Activated T-helper 1 cell treated with anti-CD3 and anti-CD28 coated beads, Interleukin-12 subunit alpha, Interleukin-12 subunit beta, Interleukin-2, Interleukin-4 antibody, amounts not matched to agents 30 ng/mL and 10 ng/mL and 1 ng/mL, durations not matched to agents 14 hours and 24 hours and 36 hours (primary cell): ENCODE measurements around the gene TMC1. TPM values are rescaled to one million over a fixed set of nuclear protein-coding genes. Genes with fewer than 3 reads are reported as not detected.

ENCODE experiments used
- DNase-seq: peaks from one replicate; pipeline ENCODE4 v3.0.0; 2021; ENCODE audit warnings: low spot score
- H3K27ac Mint-ChIP-seq: one replicate; pipeline ENCODE4 v1.8.0; 2021; ENCODE audit warnings: mild to moderate bottlenecking, mixed read lengths
- H3K27me3 Mint-ChIP-seq: one replicate; pipeline ENCODE4 v1.8.0; 2022; ENCODE audit warnings: mild to moderate bottlenecking, moderate library complexity, mixed read lengths; ENCODE audit not compliant: insufficient read depth
- H3K36me3 Mint-ChIP-seq: one replicate; pipeline ENCODE4 v1.8.0; 2021; ENCODE audit warnings: low read depth, mixed read lengths
- H3K4me1 Mint-ChIP-seq: one replicate; pipeline ENCODE4 v1.8.0; 2021; ENCODE audit warnings: low read depth, mixed read lengths
- H3K4me3 Mint-ChIP-seq: one replicate; pipeline ENCODE4 v1.8.0; 2021; ENCODE audit warnings: mild to moderate bottlenecking, moderate library complexity, mixed read lengths
- H3K9me3 Mint-ChIP-seq: one replicate; pipeline ENCODE4 v1.8.0; 2021; ENCODE audit warnings: mixed read lengths
- intact Hi-C: fragments of 100-400 bp; cut with micrococcal nuclease; formaldehyde crosslinking; loops from one replicate; pipeline ENCODE4 v1.15.1; 2024
- total RNA-seq: library from RNA; stranded (reverse); gene quantifications from 2 replicates; pipeline ENCODE4 v1.2.3, GENCODE V29; 2022

TMC1 gene
- total RNA-seq, 1 donor from 2014 or later, result not detected

GRCh38 chr9:72601615-72602014 lies 80.2 kb downstream of the TMC1 start:
- Mint-ChIP-seq H3K4me1 (peaks cover 4% of the 10 kb centered on the region), H3K36me3 (no peaks in the 10 kb centered on the region), H3K27ac (no peak overlapping the region), H3K9me3 (no peaks in the 10 kb centered on the region), H3K4me3 (no peak overlapping the region), H3K27me3 (peaks cover 2% of the 10 kb centered on the region)
- intact Hi-C loops, result no loop called here
- DNase-seq, result no peak

- Mint-ChIP-seq H3K4me1 (no peaks in the 10 kb centered on the region), H3K36me3 (no peaks in the 10 kb centered on the region), H3K27me3 (no peaks in the 10 kb centered on the region)
Observed at GRCh38 chr9:72612449-72612848, 91.0 kb downstream of the TMC1 start.

GRCh38 chr9:72614067-72614466 lies 92.7 kb downstream of the TMC1 start:
- Mint-ChIP-seq H3K4me1 (no peaks in the 10 kb centered on the region), H3K27ac (no peak overlapping the region), H3K9me3 (no peaks in the 10 kb centered on the region), H3K27me3 (peaks cover 3% of the 10 kb centered on the region), H3K4me3 (no peak overlapping the region), H3K36me3 (no peaks in the 10 kb centered on the region)
- DNase-seq, result no peak
- intact Hi-C loops, result no loop called here

More at GRCh38 chr9:72612449-72612848, 91.0 kb downstream of the TMC1 start:
- H3K4me3 Mint-ChIP-seq, result no peak overlapping the region
- intact Hi-C loops, result no loop called here
- no peak overlapping the region for H3K27ac Mint-ChIP-seq
- DNase-seq, result no peak
- no peaks in the 10 kb centered on the region for H3K9me3 Mint-ChIP-seq

GRCh38 chr9:72615931-72616330 lies 94.5 kb downstream of the TMC1 start:
- Mint-ChIP-seq H3K4me1 (no peaks in the 10 kb centered on the region), H3K9me3 (no peaks in the 10 kb centered on the region), H3K4me3 (no peak overlapping the region), H3K27me3 (peaks cover 8% of the 10 kb centered on the region), H3K36me3 (no peaks in the 10 kb centered on the region), H3K27ac (no peak overlapping the region)
- no peak for DNase-seq
- intact Hi-C loops, result no loop called here

GRCh38 chr9:72618811-72619210 lies 97.4 kb downstream of the TMC1 start:
- H3K4me3 Mint-ChIP-seq, result no peak overlapping the region
- DNase-seq, result no peak
- intact Hi-C loops, result no loop called here
- H3K9me3 Mint-ChIP-seq, result no peaks in the 10 kb centered on the region
- H3K4me1 Mint-ChIP-seq, result no peaks in the 10 kb centered on the region
- peaks cover 17% of the 10 kb centered on the region for H3K27me3 Mint-ChIP-seq
- no peaks in the 10 kb centered on the region for H3K36me3 Mint-ChIP-seq
- H3K27ac Mint-ChIP-seq, result no peak overlapping the region

GRCh38 chr9:72622186-72622585 lies 100.8 kb downstream of the TMC1 start:
- intact Hi-C loops, result no loop called here
- Mint-ChIP-seq H3K4me1 (no peaks in the 10 kb centered on the region), H3K27me3 (peaks cover 19% of the 10 kb centered on the region), H3K4me3 (no peak overlapping the region), H3K9me3 (no peaks in the 10 kb centered on the region), H3K27ac (no peak overlapping the region), H3K36me3 (no peaks in the 10 kb centered on the region)
- DNase-seq, result no peak

GRCh38 chr9:72623156-72623555 lies 101.7 kb downstream of the TMC1 start:
- Mint-ChIP-seq H3K36me3 (no peaks in the 10 kb centered on the region), H3K9me3 (no peaks in the 10 kb centered on the region), H3K4me1 (no peaks in the 10 kb centered on the region), H3K4me3 (no peak overlapping the region), H3K27ac (no peak overlapping the region), H3K27me3 (peaks cover 21% of the 10 kb centered on the region)
- intact Hi-C loops, result no loop called here
- DNase-seq, result no peak

GRCh38 chr9:72627147-72627546 lies 105.7 kb downstream of the TMC1 start:
- H3K27me3 Mint-ChIP-seq, result peaks cover 13% of the 10 kb centered on the region
- DNase-seq, result no peak
- no peaks in the 10 kb centered on the region for H3K4me1 Mint-ChIP-seq
- intact Hi-C loops, result no loop called here
- no peak overlapping the region for H3K27ac Mint-ChIP-seq
- H3K9me3 Mint-ChIP-seq, result no peaks in the 10 kb centered on the region
- H3K4me3 Mint-ChIP-seq, result no peak overlapping the region
- peaks cover 1% of the 10 kb centered on the region for H3K36me3 Mint-ChIP-seq

- Mint-ChIP-seq H3K27ac (no peak overlapping the region), H3K36me3 (peaks cover 1% of the 10 kb centered on the region), H3K9me3 (no peaks in the 10 kb centered on the region), H3K27me3 (peaks cover 7% of the 10 kb centered on the region), H3K4me1 (no peaks in the 10 kb centered on the region), H3K4me3 (no peak overlapping the region)
- no peak for DNase-seq
- intact Hi-C loops, result no loop called here
Observed at GRCh38 chr9:72627956-72628540, 106.6 kb downstream of the TMC1 start.

- Mint-ChIP-seq H3K27ac (peak overlapping the region; percentile 15), H3K4me3 (no peak overlapping the region)
Observed at GRCh38 chr9:72633966-72634365, 112.6 kb downstream of the TMC1 start.

GRCh38 chr9:72635197-72635596 lies 113.8 kb downstream of the TMC1 start:
- peaks cover 15% of the 10 kb centered on the region for H3K4me1 Mint-ChIP-seq
- peaks cover 3% of the 10 kb centered on the region for H3K27me3 Mint-ChIP-seq
- intact Hi-C loops, result loop anchor here (1.0 kb wide), 1 partner anchor 158 kb away; no protein-coding TSS in a partner anchor
- no peak overlapping the region for H3K27ac Mint-ChIP-seq
- peaks cover 8% of the 10 kb centered on the region for H3K9me3 Mint-ChIP-seq
- no peak for DNase-seq
- H3K36me3 Mint-ChIP-seq, result peaks cover 1% of the 10 kb centered on the region
- H3K4me3 Mint-ChIP-seq, result no peak overlapping the region

More at GRCh38 chr9:72633966-72634365, 112.6 kb downstream of the TMC1 start:
- intact Hi-C loops, result loop anchor here (1.0 kb wide), 1 partner anchor 269 kb away; the partner anchor contains the start of gene ZFAND5
- Mint-ChIP-seq H3K36me3 (peaks cover 1% of the 10 kb centered on the region), H3K9me3 (peaks cover 8% of the 10 kb centered on the region), H3K27me3 (no peaks in the 10 kb centered on the region), H3K4me1 (peaks cover 15% of the 10 kb centered on the region)
- no peak for DNase-seq

- H3K27ac Mint-ChIP-seq, result no peak overlapping the region
Observed at GRCh38 chr9:72636621-72637020, 115.2 kb downstream of the TMC1 start.

GRCh38 chr9:72643651-72644050 lies 122.2 kb downstream of the TMC1 start:
- H3K27ac Mint-ChIP-seq, result no peak overlapping the region
- no peak overlapping the region for H3K4me3 Mint-ChIP-seq

More at GRCh38 chr9:72636621-72637020, 115.2 kb downstream of the TMC1 start:
- H3K4me3 Mint-ChIP-seq, result no peak overlapping the region
- DNase-seq, result no peak
- H3K36me3 Mint-ChIP-seq, result peaks cover 1% of the 10 kb centered on the region
- peaks cover 15% of the 10 kb centered on the region for H3K4me1 Mint-ChIP-seq
- H3K27me3 Mint-ChIP-seq, result peaks cover 3% of the 10 kb centered on the region
- peaks cover 8% of the 10 kb centered on the region for H3K9me3 Mint-ChIP-seq
- intact Hi-C loops, result no loop called here

GRCh38 chr9:72646061-72646460 lies 124.7 kb downstream of the TMC1 start:
- H3K4me1 Mint-ChIP-seq, result no peaks in the 10 kb centered on the region
- H3K36me3 Mint-ChIP-seq, result no peaks in the 10 kb centered on the region

More at GRCh38 chr9:72643651-72644050, 122.2 kb downstream of the TMC1 start:
- no peaks in the 10 kb centered on the region for H3K36me3 Mint-ChIP-seq
- H3K4me1 Mint-ChIP-seq, result no peaks in the 10 kb centered on the region
- DNase-seq, result no peak
- intact Hi-C loops, result no loop called here
- H3K9me3 Mint-ChIP-seq, result no peaks in the 10 kb centered on the region
- H3K27me3 Mint-ChIP-seq, result peaks cover 16% of the 10 kb centered on the region

More at GRCh38 chr9:72646061-72646460, 124.7 kb downstream of the TMC1 start:
- peaks cover 18% of the 10 kb centered on the region for H3K27me3 Mint-ChIP-seq
- no peak overlapping the region for H3K27ac Mint-ChIP-seq
- DNase-seq, result no peak
- intact Hi-C loops, result no loop called here
- no peak overlapping the region for H3K4me3 Mint-ChIP-seq
- no peaks in the 10 kb centered on the region for H3K9me3 Mint-ChIP-seq
